ENCODE data around the gene C2CD2.

DNA sequence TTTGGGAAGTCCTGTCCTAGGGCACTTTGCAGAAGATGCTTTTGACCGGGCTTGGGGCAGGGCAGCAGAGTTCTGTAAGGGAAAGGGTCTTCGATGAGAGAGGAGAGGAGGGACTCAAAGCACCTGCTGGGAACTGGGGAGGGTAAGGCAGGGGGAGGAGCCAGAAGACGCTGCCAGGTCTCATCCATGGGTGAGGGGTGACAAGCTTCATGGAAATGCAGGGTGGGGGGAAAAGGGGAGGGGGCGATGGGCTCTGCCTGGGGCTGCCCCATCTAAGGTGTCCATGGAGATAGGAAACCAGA lies 20.9 kb upstream of the C2CD2 start:
- TF ChIP-seq, protein P1, sequence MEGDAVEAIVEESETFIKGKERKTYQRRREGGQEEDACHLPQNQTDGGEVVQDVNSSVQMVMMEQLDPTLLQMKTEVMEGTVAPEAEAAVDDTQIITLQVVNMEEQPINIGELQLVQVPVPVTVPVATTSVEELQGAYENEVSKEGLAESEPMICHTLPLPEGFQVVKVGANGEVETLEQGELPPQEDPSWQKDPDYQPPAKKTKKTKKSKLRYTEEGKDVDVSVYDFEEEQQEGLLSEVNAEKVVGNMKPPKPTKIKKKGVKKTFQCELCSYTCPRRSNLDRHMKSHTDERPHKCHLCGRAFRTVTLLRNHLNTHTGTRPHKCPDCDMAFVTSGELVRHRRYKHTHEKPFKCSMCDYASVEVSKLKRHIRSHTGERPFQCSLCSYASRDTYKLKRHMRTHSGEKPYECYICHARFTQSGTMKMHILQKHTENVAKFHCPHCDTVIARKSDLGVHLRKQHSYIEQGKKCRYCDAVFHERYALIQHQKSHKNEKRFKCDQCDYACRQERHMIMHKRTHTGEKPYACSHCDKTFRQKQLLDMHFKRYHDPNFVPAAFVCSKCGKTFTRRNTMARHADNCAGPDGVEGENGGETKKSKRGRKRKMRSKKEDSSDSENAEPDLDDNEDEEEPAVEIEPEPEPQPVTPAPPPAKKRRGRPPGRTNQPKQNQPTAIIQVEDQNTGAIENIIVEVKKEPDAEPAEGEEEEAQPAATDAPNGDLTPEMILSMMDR (IDR thresholded peaks at IDR 0.05), result no peak
- no peak for TF ChIP-seq EZH2 (IDR thresholded peaks at IDR 0.05; ENCODE audit: borderline replicate concordance, insufficient read depth, low read depth, low read length, poor library complexity, severe bottlenecking)
